Raji (cell line): Measurements from ENCODE around the gene BLM.

ENCODE experiments used
- POLR2A ChIP-seq: IDR thresholded peaks from 2 replicates; pipeline ENCODE4 v1.6.1; 2011; ENCODE audit warnings: low read depth, low read length, control low read depth; ENCODE audit not compliant: insufficient read depth

BLM gene

GRCh38 chr15:90690585-90690984 is 26.6 kb upstream of the BLM start:
- TF ChIP-seq POLR2A = no peak

GRCh38 chr15:90691369-90691768 is 25.8 kb upstream of the BLM start:
- TF ChIP-seq POLR2A = no peak

- no peak for TF ChIP-seq POLR2A
Observed at GRCh38 chr15:90691982-90692773, 25.0 kb upstream of the BLM start.

GRCh38 chr15:90694987-90695386 is 22.2 kb upstream of the BLM start:
- TF ChIP-seq POLR2A = no peak

- TF ChIP-seq POLR2A = no peak
Observed at GRCh38 chr15:90697175-90697574, 20.0 kb upstream of the BLM start.

- no peak for TF ChIP-seq POLR2A
Observed at GRCh38 chr15:90698629-90699028, 18.5 kb upstream of the BLM start.

GRCh38 chr15:90701048-90701447 is 16.1 kb upstream of the BLM start:
- no peak for TF ChIP-seq POLR2A

GRCh38 chr15:90701880-90702630 is 15.1 kb upstream of the BLM start:
- TF ChIP-seq POLR2A = no peak

GRCh38 chr15:90703455-90703854 is 13.7 kb upstream of the BLM start:
- TF ChIP-seq POLR2A = no peak

GRCh38 chr15:90705212-90705611 is 11.9 kb upstream of the BLM start:
- no peak for TF ChIP-seq POLR2A

- TF ChIP-seq POLR2A = no peak
Observed at GRCh38 chr15:90706394-90707327, 10.5 kb upstream of the BLM start.

GRCh38 chr15:90707489-90707888 is 9.7 kb upstream of the BLM start:
- TF ChIP-seq POLR2A = no peak

- no peak for TF ChIP-seq POLR2A
Observed at GRCh38 chr15:90708516-90708915, 8.6 kb upstream of the BLM start.

GRCh38 chr15:90709278-90709677 is 7.9 kb upstream of the BLM start:
- TF ChIP-seq POLR2A = no peak

- TF ChIP-seq POLR2A = no peak
Observed at GRCh38 chr15:90710436-90711027, 6.6 kb upstream of the BLM start.
